Esophagus squamous epithelium (tissue), 5 donors: Measurements from ENCODE around the gene C10orf53. TPM values are rescaled to one million over a fixed set of nuclear protein-coding genes. Genes with fewer than 3 reads are reported as not detected.

Source experiments
- DNase-seq: peaks from one replicate; lab custom pipeline; 2025; lab: John Stamatoyannopoulos, UW
- H3K27ac ChIP-seq, 4 donors: fragments of 200-600 bp; sonication (generic); one replicate each; pipeline ENCODE4 v1.5.1; 2016 to 2019; ENCODE audit warnings: mild to moderate bottlenecking in 1 of 4
- H3K27me3 ChIP-seq, 4 donors: fragments of 200-600 bp; sonication (generic); 1 replicate in 3 of 4; 2 replicates in 1 of 4; pipeline versions ENCODE4 v1.5.1 to v1.6.0; 2017 to 2021; ENCODE audit warnings: antibody characterized with exemption in 1 of 4
- H3K36me3 ChIP-seq, 3 donors: fragments of 200-600 bp; sonication (generic); one replicate each; pipeline ENCODE4 v1.5.1; 2016 to 2019
- H3K4me1 ChIP-seq, 3 donors: fragments of 200-600 bp; sonication (generic); one replicate each; pipeline ENCODE4 v1.5.1; 2017 to 2019
- H3K4me3 ChIP-seq, 4 donors: fragments of 200-600 bp; sonication (generic); 1 replicate in 3 of 4; 2 replicates in 1 of 4; pipeline ENCODE4 v1.5.1; 2016 to 2019; ENCODE audit warnings: mild to moderate bottlenecking in 2 of 4, moderate library complexity in 1 of 4
- H3K9me3 ChIP-seq, 3 donors: fragments of 200-600 bp; sonication (generic); one replicate each; pipeline ENCODE4 v1.5.1; 2016 to 2019
- POLR2A ChIP-seq, 4 donors: fragments of 450-650 bp; IDR thresholded peaks; one replicate each; pipeline ENCODE4 v1.6.1; 2017; ENCODE audit warnings: antibody characterized with exemption in 4 of 4, mild to moderate bottlenecking in 4 of 4, moderate library complexity in 3 of 4
- WGBS, 2 donors: methylation state at CpG; one replicate each; pipeline ENCODE4 v1.1.5; 2018; 5-methylcytosine and 5-hydroxymethylcytosine counted together
- intact Hi-C: fragments of 100-400 bp; cut with DNase I; formaldehyde crosslinking; loops from one replicate; pipeline ENCODE4 v1.15.0; 2022
- total RNA-seq, 4 donors: library from RNA; depleted of rRNA; stranded (reverse); fragments of >200 nt; gene quantifications; one replicate each; pipeline ENCODE4 v1.1.0, GENCODE V29; 2016
- TF ChIP-seq, protein P1 (sequence below), 6 experiments: fragments of 450-650 bp in 4 of 6; fragments of 200-600 bp in 2 of 6; sonication (generic) in 2 of 6; IDR thresholded peaks; one replicate each; pipeline ENCODE4 v1.5.1; 2016 to 2019; ENCODE audit warnings: antibody characterized with exemption in 6 of 6, mild to moderate bottlenecking in 4 of 6, moderate library complexity in 4 of 6
- donor health status: DM: yes; HTN: yes; CAD: no.

C10orf53 gene
- total RNA-seq, 4 donors from 2014 or later, result not detected

DNA sequence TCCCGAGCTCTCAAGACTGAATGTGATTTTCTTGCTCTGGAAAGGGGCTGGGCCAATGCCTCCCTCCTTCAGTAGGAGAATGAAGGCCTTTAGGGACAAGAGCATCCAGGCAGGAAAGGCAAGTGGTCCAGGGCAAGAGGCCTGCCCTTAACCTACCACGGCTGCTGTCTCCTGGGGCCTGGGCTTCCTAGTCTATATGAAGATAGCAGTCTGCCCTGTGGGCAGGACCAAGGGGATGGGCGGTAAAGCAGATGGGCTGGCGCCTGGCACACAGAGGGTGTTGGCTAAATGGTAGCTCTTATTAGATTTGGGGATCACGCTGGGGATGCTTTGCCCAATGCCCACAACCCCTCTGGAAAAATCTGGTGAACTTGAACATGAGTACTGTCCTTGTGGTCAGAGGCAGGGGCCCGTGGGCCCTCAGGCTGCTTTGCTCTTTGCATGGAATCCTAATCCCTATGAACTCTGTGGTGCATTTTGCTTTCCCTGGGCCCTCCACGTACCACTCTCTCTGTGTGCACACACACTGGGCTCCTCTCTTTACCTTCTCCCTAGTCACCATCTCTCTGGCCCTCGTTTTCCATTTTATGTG is 45.3 kb upstream of the C10orf53 start:
- DNase-seq, result no peak
- intact Hi-C loops, result no loop called here
- TF ChIP-seq, protein P1, sequence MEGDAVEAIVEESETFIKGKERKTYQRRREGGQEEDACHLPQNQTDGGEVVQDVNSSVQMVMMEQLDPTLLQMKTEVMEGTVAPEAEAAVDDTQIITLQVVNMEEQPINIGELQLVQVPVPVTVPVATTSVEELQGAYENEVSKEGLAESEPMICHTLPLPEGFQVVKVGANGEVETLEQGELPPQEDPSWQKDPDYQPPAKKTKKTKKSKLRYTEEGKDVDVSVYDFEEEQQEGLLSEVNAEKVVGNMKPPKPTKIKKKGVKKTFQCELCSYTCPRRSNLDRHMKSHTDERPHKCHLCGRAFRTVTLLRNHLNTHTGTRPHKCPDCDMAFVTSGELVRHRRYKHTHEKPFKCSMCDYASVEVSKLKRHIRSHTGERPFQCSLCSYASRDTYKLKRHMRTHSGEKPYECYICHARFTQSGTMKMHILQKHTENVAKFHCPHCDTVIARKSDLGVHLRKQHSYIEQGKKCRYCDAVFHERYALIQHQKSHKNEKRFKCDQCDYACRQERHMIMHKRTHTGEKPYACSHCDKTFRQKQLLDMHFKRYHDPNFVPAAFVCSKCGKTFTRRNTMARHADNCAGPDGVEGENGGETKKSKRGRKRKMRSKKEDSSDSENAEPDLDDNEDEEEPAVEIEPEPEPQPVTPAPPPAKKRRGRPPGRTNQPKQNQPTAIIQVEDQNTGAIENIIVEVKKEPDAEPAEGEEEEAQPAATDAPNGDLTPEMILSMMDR (IDR thresholded peaks at IDR 0.05), result no peak
- TF ChIP-seq POLR2A (IDR thresholded peaks at IDR 0.05), result no peak
- no peak overlapping the region for H3K27ac ChIP-seq
- H3K4me3 ChIP-seq, result no peak overlapping the region
- H3K27me3 ChIP-seq, result peaks cover 0 to 22% (median 0%) of the 10 kb centered on the region in 4 donors
- no peaks in the 10 kb centered on the region for H3K4me1 ChIP-seq
- no peaks in the 10 kb centered on the region for H3K36me3 ChIP-seq
- no peaks in the 10 kb centered on the region for H3K9me3 ChIP-seq
- WGBS, 2 donors, result 67 to 68% methylated on average over 6 to 8 of the region's 8 CpGs

DNA sequence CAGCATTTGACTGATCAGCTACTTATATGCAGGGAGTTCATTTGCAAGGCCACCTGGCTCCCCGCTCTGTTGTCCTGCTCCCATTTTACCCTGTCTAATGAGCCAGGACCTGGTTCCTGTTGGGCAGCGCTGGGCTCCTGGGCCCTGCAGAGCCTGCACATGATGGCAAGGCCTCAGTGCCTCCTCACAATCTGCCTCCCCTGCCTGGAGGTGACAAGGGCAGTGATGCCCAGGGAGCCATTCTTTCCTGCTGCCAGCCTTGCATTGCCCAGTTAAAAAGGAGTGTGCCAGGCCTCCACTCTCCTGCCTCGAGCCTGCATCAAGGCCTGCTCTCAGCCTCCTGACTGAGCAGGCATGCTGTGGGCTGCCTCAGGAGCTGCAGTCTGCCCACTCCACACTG is 37.1 kb upstream of the C10orf53 start:
- no peaks in the 10 kb centered on the region for H3K9me3 ChIP-seq
- H3K27me3 ChIP-seq, result peaks cover 0 to 54% (median 0%) of the 10 kb centered on the region in 4 donors
- intact Hi-C loops, result no loop called here
- no peak overlapping the region for H3K4me3 ChIP-seq
- H3K4me1 ChIP-seq, result no peaks in the 10 kb centered on the region
- no peaks in the 10 kb centered on the region for H3K36me3 ChIP-seq
- no peak overlapping the region for H3K27ac ChIP-seq
- no peak for TF ChIP-seq POLR2A (IDR thresholded peaks at IDR 0.05)
- TF ChIP-seq, protein P1 (IDR thresholded peaks at IDR 0.05), result no peak
- DNase-seq, result no peak
- WGBS, 2 donors, result 78% methylated on average over 1 of the region's 3 CpGs; no CpG with 5 or more reads in 1 of the 2 donors

DNA sequence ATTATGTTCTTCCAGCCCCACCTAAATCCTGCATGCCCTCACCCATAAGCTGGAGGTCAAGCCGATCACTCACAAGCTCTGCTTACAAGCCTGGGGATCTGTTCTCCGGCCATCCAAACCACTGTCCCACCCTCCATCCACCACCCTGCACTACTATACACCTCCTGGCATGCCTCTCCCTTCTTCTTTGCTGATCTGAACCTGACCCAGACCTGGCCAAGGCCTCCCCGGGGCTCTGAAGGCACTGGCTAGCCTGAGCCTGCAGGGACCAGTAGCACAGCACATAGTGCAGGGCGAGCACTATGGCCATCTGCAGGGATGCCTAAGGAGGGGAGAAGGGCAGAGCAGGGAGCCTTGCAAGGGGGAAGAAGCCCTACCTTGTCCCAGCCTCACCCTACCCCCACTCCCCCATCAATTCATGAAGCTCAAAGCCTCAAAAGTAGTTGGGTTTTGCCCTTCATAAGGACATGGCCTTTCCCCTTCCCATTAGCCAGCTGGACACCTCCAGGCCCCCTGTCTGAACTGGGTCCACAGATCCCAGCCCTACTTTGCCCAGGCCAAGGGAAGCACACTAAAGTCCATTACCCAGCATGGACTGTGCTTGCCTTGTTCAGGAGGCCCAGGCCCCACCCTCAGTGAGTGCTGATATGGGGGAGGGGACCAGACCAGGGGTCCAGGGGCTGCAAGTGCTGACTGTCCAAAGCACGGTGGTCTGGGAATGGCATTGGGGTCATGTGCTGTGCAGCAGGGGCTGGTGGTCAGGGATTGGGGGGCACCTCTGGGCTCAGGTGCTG is 36.0 kb upstream of the C10orf53 start:
- DNase-seq, result no peak
- Histone ChIP-seq H3K4me3 (no peak overlapping the region), H3K27me3 (peaks cover 0 to 59% (median 0%) of the 10 kb centered on the region in 4 donors), H3K36me3 (no peaks in the 10 kb centered on the region), H3K9me3 (no peaks in the 10 kb centered on the region), H3K27ac (no peak overlapping the region), H3K4me1 (no peaks in the 10 kb centered on the region)
- no peak for TF ChIP-seq POLR2A (IDR thresholded peaks at IDR 0.05)
- TF ChIP-seq, protein P1 (IDR thresholded peaks at IDR 0.05), result no peak
- 72 to 81% methylated on average over 3 to 5 of the region's 5 CpGs for WGBS, 2 donors
- intact Hi-C loops, result no loop called here

DNA sequence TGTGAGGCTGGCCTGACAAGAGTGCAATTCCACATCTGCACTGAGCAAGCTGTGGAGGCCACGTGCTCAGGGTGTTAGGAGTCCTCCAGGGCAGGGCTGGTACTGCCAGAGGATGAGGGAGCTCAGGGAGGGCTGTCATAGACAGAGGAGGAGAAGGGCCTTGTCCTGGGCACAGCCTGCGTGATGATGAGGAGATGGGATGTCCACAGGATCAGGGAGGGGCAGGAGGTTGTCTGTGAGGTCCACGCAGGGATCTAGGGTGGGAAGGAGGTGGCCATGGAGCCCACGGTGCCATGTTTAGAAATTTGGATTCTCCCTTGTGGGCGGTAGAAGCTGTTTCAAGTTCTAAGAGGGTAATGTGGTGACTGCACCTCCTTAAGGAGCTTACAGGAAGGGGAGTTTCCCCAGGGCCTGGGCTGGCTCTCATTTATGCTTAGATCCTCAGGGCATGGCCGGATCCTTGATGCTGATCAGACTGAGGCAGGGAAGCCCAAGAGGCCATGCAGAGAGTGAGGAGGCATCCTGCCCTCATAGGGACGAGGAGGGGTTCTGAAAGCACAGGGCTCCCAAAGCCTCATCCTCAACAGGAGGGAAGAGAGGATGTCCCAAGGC is 35.3 kb upstream of the C10orf53 start:
- no peak for DNase-seq
- Histone ChIP-seq H3K9me3 (no peaks in the 10 kb centered on the region), H3K27ac (no peak overlapping the region), H3K4me3 (no peak overlapping the region), H3K27me3 (peaks cover 0 to 61% (median 0%) of the 10 kb centered on the region in 4 donors), H3K4me1 (no peaks in the 10 kb centered on the region), H3K36me3 (no peaks in the 10 kb centered on the region)
- 60 to 66% methylated on average over 5 to 6 of the region's 7 CpGs for WGBS, 2 donors
- intact Hi-C loops, result no loop called here
- TF ChIP-seq, protein P1 (IDR thresholded peaks at IDR 0.05), result no peak
- no peak for TF ChIP-seq POLR2A (IDR thresholded peaks at IDR 0.05)

DNA sequence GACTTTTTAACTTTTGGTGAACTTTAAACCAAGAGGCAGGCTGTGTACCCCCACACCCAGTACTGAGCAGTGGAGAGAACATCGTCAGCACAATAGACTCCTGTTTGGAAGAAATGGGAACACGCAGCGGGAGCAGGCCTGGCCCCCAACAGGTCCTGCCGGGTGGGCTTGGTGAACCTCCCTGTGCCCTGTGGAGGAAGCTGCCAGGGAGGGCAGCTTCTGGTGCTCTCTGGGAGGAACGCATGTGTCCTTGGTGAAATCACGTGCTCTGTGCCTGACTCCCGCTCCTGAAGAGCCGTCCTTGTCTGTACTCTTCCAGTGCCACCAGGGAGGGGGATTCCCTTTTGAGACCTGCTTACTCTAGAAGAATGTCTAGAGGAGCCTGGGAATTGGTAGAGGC is 34.0 kb upstream of the C10orf53 start:
- H3K9me3 ChIP-seq, result no peaks in the 10 kb centered on the region
- no peaks in the 10 kb centered on the region for H3K4me1 ChIP-seq
- no peak overlapping the region for H3K27ac ChIP-seq
- no peaks in the 10 kb centered on the region for H3K36me3 ChIP-seq
- no peak overlapping the region for H3K4me3 ChIP-seq
- DNase-seq, result no peak
- WGBS, 2 donors, result 75 to 80% methylated on average over 3 to 5 of the region's 8 CpGs
- intact Hi-C loops, result no loop called here
- TF ChIP-seq, protein P1 (IDR thresholded peaks at IDR 0.05), result no peak
- TF ChIP-seq POLR2A (IDR thresholded peaks at IDR 0.05), result no peak
- peaks cover 0 to 68% (median 0%) of the 10 kb centered on the region in 4 donors for H3K27me3 ChIP-seq
